Astrocyte of the cerebellum (primary cell): Measurements from ENCODE around the gene GPR27.

ENCODE experiments used
- DNase-seq: peaks from one replicate; pipeline ENCODE4 v3.0.0-alpha.2; 2011; ENCODE audit warnings: low read depth
- H3K4me3 ChIP-seq: 2 replicates; pipeline ENCODE4 v1.5.1; 2011; ENCODE audit warnings: mild to moderate bottlenecking, low read depth, low read length, moderate library complexity
- in situ Hi-C: cut with HindIII; loops from 2 replicates; pipeline ENCODE4 v1.10.0; 2017; ENCODE audit warnings: low sequenced_read_pairs
- TF ChIP-seq, protein P1 (sequence below): IDR thresholded peaks from 2 replicates; pipeline ENCODE4 v1.5.1; 2012; ENCODE audit warnings: low read length, low read depth, moderate library complexity, mild to moderate bottlenecking; ENCODE audit errors: missing control alignments

Gene GPR27

DNA sequence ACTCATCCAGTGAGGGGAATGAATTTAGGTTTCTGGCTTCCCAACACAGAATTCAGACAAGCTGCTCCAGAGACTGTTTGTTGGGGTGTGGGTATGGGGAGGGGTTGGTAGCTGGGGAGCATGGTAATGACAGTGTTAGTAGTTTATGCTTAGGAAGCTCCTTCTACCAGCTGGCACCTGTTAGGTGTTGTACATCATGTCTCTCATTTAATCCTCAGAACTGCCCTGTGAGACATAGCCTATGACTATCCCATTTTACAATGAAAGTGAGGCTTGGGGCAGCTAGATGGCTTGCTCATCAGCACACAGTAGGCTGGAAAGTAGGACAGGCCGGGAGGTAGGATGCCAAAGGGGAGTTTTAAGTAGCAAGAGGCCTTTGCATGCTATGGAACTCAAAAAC is 31.0 kb upstream of the GPR27 start:
- H3K4me3 ChIP-seq = no peak overlapping the region

DNA sequence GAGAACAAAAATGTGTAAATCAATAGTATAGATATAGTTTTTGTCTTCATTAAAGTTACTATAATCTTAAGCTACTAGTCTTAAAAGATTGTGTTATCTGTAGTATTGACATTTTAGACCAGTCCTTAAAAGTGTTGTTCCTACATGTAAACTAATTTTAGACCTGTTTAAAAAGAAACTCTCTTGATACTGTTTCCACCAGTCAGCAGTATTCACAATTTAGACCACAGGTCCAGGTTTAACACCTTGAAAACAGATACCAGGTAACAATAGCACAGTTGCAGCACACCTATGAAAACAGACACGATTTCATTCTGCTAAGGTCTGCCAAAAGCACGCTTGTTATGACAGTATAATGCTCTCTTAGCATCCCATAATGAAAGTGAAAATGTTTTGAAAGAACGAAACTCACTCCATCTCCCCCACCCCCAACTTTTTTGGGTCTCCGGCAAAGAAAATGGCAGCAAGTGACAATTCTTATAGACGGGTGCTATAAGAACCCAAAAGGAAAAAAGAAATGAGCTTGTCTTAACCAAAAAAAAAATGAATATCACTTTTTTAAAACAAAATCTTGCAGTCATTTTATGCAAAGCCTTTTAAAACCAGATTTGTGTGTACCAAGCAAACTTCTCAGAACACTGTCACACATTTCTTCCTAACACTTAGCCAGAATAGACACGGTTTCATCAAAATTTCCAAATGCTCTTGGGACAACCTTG is 30.0 kb upstream of the GPR27 start:
- in situ Hi-C loops = no loop called here
- TF ChIP-seq, protein P1, sequence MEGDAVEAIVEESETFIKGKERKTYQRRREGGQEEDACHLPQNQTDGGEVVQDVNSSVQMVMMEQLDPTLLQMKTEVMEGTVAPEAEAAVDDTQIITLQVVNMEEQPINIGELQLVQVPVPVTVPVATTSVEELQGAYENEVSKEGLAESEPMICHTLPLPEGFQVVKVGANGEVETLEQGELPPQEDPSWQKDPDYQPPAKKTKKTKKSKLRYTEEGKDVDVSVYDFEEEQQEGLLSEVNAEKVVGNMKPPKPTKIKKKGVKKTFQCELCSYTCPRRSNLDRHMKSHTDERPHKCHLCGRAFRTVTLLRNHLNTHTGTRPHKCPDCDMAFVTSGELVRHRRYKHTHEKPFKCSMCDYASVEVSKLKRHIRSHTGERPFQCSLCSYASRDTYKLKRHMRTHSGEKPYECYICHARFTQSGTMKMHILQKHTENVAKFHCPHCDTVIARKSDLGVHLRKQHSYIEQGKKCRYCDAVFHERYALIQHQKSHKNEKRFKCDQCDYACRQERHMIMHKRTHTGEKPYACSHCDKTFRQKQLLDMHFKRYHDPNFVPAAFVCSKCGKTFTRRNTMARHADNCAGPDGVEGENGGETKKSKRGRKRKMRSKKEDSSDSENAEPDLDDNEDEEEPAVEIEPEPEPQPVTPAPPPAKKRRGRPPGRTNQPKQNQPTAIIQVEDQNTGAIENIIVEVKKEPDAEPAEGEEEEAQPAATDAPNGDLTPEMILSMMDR = no peak
- H3K4me3 ChIP-seq = no peak overlapping the region
- DNase-seq = no peak

More for the DNA sequence above, 31.0 kb upstream of the GPR27 start:
- in situ Hi-C loops = no loop called here
- DNase-seq = no peak
- TF ChIP-seq, protein P1 = no peak

DNA sequence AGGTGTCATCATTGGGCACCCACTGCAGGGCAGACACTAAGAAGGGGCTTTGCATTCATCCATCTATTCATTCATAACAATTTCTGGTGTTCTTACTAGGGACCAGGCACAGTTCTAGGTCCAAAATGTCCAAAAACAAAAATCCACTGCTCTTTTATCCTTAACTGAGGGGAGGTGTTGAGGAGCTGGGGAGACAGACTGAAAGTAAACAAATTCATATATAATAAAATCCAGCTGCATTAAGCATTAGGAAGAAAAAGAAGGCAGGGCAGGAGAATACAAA is 29.5 kb upstream of the GPR27 start:
- TF ChIP-seq, protein P1 = no peak
- peak overlapping the region; percentile 62 for H3K4me3 ChIP-seq
- no peak for DNase-seq
- in situ Hi-C loops = no loop called here

DNA sequence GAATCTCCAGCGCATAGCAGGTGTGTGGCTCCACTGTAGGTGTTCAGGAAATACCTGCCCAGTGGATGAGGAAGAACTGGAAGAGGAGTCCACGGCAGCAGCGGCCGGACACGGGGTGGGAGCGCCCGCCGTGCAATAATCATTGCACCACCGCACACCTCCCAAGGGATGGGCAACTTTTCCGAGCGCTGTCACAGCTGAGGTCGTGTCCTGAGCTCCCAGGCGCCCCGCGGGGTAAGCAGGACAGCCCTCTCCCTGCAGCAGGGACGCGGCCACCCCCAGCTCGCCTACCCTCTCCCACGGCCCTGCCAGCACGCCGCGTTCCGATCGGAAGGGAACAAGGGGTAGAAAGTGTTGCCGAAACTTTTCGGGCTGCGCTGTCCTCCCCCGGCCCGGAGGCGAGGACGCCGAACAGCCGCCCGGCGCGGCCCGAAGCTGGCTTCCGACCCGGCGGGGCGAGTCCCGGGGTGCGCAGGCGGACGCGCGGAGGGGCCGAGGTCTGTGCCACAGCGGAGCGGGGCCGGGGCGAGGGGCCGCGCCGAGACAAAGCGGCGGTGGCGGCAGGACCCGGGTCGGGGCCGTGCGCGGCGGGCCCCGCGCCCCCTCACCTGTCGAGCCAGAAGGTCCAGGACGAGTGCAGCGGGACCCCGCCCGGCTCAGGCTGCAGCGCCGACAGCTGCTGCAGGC is 28.9 kb upstream of the GPR27 start:
- TF ChIP-seq, protein P1 = no peak
- in situ Hi-C loops = loop anchor here (25.0 kb wide), 1 partner anchor 1113 kb away; the partner anchor contains the start of gene SHQ1
- no peak for DNase-seq
- H3K4me3 ChIP-seq = peak overlapping the region; percentile 62

DNA sequence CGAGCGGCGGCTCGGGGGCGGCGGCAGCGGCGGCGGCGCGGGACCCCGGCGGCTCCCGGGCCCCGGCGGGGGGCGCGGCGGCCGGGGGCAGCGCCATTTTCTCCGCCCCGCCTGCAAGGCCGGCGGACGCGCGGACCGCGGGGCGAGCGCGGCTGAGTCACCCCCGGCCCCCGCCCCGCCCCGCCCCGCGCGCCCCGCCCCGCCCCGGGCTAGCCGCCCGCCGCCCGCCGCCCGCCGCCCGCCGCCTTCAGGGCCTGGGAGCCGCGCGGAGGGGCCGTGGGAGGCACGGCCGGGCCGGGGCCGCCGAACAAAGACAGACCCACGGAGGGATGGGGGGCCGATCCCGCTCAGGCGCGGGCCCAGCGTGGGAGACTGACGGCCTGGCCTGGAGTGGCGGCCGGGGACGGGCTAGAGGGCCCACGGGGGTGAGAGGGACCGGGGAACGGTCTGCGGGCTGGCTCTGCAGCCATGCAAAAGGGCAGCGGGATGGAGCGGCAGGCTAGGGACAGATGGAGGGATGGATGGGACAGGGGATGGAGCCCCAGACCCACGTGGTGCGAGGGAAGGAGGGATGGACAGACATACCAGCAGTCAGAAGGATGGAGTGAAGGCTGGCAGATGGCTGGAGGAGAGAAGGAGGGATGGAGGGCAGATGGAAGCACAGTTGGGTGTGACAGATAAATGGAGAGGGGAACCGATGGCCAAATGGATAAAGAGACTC is 28.2 kb upstream of the GPR27 start, which contains the start of gene EIF4E3:
EIF4E3 (minus strand) TSS at position 132 of the 721 bp plus-strand sequence; CDS start at position 97, 35 bp downstream.
- in situ Hi-C loops = loop anchor here (25.0 kb wide), 1 partner anchor 1112 kb away; the partner anchor contains the start of gene SHQ1
- TF ChIP-seq, protein P1 = no peak
- peak within 1 kb of the TSS; percentile 62 for H3K4me3 ChIP-seq
- no peak for DNase-seq

DNA sequence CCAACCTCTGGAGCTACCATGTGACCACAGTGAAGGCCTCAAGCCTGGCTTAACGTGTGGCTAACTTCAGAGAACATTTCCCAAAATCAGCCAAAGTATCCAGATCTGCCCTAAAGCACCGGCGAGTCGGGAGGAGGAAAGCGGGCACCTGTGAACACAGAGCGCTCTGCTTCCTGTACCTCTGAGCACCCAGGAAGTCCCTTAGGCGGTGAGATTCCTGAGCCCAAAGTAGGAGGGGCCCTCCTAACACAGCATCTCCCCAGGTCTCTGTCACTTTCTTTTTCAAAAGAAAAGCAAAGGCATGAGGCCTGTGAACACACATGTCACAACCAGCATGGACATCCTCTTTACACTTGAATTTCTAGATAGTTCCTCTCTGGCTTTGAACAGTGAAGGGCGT is 27.5 kb upstream of the GPR27 start:
- TF ChIP-seq, protein P1 = no peak
- no peak for DNase-seq
- H3K4me3 ChIP-seq = no peak overlapping the region
- in situ Hi-C loops = loop anchor here (25.0 kb wide), 1 partner anchor 1111 kb away; the partner anchor contains the start of gene SHQ1
